Measurements from ENCODE around the gene ENPP3.
"Not testable (repeated sequence)": the region's sequence is repeated elsewhere in the genome, so short reads cannot be mapped to it uniquely, and the experiment has no call there.

The ENPP3 gene

GRCh38 chr6:131736811-131737210 is 99.7 kb downstream of the ENPP3 start:
- DNase-seq (ENCODE audit: low read depth) = no peak

GRCh38 chr6:131739136-131739535 is 102.0 kb downstream of the ENPP3 start:
- no peak for DNase-seq (ENCODE audit: low read depth)

GRCh38 chr6:131740161-131740560 is 103.1 kb downstream of the ENPP3 start:
- no peak for DNase-seq (ENCODE audit: low read depth)

GRCh38 chr6:131741688-131742393 is 104.7 kb downstream of the ENPP3 start:
- no peak for DNase-seq (ENCODE audit: low read depth)

GRCh38 chr6:131744432-131745287 is 107.6 kb downstream of the ENPP3 start:
- no peak for DNase-seq (ENCODE audit: low read depth)

- no peak for DNase-seq (ENCODE audit: low read depth)
Observed at GRCh38 chr6:131745476-131745875, 108.4 kb downstream of the ENPP3 start.

- no peak for DNase-seq (ENCODE audit: low read depth)
Observed at GRCh38 chr6:131747821-131748353, 110.8 kb downstream of the ENPP3 start.

- DNase-seq (ENCODE audit: low read depth) = no peak
Observed at GRCh38 chr6:131749023-131749422, 111.9 kb downstream of the ENPP3 start.

GRCh38 chr6:131751012-131751715 is 114.1 kb downstream of the ENPP3 start:
- not testable (repeated sequence) for DNase-seq (ENCODE audit: low read depth)

GRCh38 chr6:131754088-131754487 is 117.0 kb downstream of the ENPP3 start:
- DNase-seq (ENCODE audit: low read depth) = no peak

- DNase-seq (ENCODE audit: low read depth) = no peak
Observed at GRCh38 chr6:131754715-131755567, 117.8 kb downstream of the ENPP3 start.

- DNase-seq (ENCODE audit: low read depth) = no peak
Observed at GRCh38 chr6:131755597-131755996, 118.5 kb downstream of the ENPP3 start.

GRCh38 chr6:131756039-131756438 is 118.9 kb downstream of the ENPP3 start:
- DNase-seq (ENCODE audit: low read depth) = no peak

- DNase-seq (ENCODE audit: low read depth) = no peak
Observed at GRCh38 chr6:131758920-131759319, 121.8 kb downstream of the ENPP3 start.

GRCh38 chr6:131761060-131761761 is 124.1 kb downstream of the ENPP3 start:
- DNase-seq (ENCODE audit: low read depth) = no peak

- no peak for DNase-seq (ENCODE audit: low read depth)
Observed at GRCh38 chr6:131761762-131762067, 124.6 kb downstream of the ENPP3 start.

- DNase-seq (ENCODE audit: low read depth) = no peak
Observed at GRCh38 chr6:131762984-131763383, 125.9 kb downstream of the ENPP3 start.

- DNase-seq (ENCODE audit: low read depth) = no peak
Observed at GRCh38 chr6:131763749-131764148, 126.6 kb downstream of the ENPP3 start.

GRCh38 chr6:131764350-131764749 is 127.2 kb downstream of the ENPP3 start:
- no peak for DNase-seq (ENCODE audit: low read depth)

- DNase-seq (ENCODE audit: low read depth) = no peak
Observed at GRCh38 chr6:131765081-131765803, 128.1 kb downstream of the ENPP3 start.

- DNase-seq (ENCODE audit: low read depth) = no peak
Observed at GRCh38 chr6:131765804-131766135, 128.7 kb downstream of the ENPP3 start.
